Neutrophil (primary cell): ENCODE measurements around the gene STK16.
A peak's percentile ranks its signal among the peaks of the same experiment; 100 is the strongest.

Experiments used
- H3K27ac ChIP-seq: fragments of 200-600 bp; sonication (generic); 2 replicates; pipeline ENCODE4 v1.5.1; 2016; ENCODE audit warnings: mild to moderate bottlenecking, moderate library complexity
- H3K27me3 ChIP-seq: fragments of 200-600 bp; sonication (generic); 2 replicates; pipeline ENCODE4 v1.6.0; 2016; ENCODE audit warnings: mild to moderate bottlenecking
- H3K36me3 ChIP-seq: fragments of 200-600 bp; sonication (generic); 2 replicates; pipeline ENCODE4 v1.5.1; 2017
- H3K4me1 ChIP-seq, 2 experiments: fragments of 200-600 bp in 1 of 2; sonication (generic) in 1 of 2; 1 replicate in 1 of 2; 2 replicates in 1 of 2; pipeline versions ENCODE4 v1.5.1 to v1.6.1; 2013 to 2016; ENCODE audit warnings: low read depth in 1 of 2, low read length in 1 of 2, mild to moderate bottlenecking in 1 of 2, moderate library complexity in 1 of 2; ENCODE audit not compliant: control insufficient read depth in 1 of 2, insufficient read depth in 1 of 2
- H3K4me3 ChIP-seq, 2 experiments: fragments of 200-600 bp in 1 of 2; sonication (generic) in 1 of 2; 1 replicate in 1 of 2; 2 replicates in 1 of 2; pipeline ENCODE4 v1.5.1; 2013 to 2016; ENCODE audit warnings: low read depth in 1 of 2, low read length in 1 of 2, mild to moderate bottlenecking in 1 of 2, moderate library complexity in 1 of 2
- H3K9me3 ChIP-seq: fragments of 200-600 bp; sonication (generic); 2 replicates; pipeline ENCODE4 v1.5.1; 2016
- TF ChIP-seq, protein P1 (sequence below): fragments of 200-600 bp; sonication (generic); IDR thresholded peaks from 2 replicates; pipeline ENCODE4 v1.5.1; 2016; ENCODE audit warnings: antibody characterized with exemption

The STK16 gene

DNA sequence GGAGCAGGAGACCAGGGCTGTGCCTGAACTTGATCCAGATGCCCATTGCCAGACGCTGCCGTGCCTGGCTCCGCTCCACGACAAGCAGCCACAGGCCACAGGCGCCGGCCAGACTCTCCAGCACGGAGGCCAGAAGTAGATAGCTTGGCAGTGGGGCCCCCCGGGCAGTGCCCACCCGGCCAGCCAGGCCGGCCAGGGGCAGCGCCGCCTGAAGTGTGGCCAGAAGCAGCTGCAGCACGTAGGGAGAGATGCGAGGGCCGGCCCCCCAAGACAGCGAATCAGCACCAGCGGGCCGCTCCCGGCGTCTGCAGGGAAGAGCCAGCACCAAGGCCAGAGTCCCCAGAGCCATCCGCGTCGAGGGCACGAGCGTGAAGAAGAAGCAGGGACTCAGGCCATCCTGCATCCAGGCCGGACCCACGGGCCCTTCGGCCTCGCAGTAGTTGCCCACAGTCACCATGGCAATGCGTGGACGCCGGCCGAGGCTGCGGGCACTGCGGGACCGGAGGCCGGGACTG is 27.0 kb upstream of the STK16 start:
- H3K27me3 ChIP-seq: peaks cover 29% of the 10 kb centered on the region
- TF ChIP-seq, protein P1, sequence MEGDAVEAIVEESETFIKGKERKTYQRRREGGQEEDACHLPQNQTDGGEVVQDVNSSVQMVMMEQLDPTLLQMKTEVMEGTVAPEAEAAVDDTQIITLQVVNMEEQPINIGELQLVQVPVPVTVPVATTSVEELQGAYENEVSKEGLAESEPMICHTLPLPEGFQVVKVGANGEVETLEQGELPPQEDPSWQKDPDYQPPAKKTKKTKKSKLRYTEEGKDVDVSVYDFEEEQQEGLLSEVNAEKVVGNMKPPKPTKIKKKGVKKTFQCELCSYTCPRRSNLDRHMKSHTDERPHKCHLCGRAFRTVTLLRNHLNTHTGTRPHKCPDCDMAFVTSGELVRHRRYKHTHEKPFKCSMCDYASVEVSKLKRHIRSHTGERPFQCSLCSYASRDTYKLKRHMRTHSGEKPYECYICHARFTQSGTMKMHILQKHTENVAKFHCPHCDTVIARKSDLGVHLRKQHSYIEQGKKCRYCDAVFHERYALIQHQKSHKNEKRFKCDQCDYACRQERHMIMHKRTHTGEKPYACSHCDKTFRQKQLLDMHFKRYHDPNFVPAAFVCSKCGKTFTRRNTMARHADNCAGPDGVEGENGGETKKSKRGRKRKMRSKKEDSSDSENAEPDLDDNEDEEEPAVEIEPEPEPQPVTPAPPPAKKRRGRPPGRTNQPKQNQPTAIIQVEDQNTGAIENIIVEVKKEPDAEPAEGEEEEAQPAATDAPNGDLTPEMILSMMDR: no peak
- peaks cover 58% of the 10 kb centered on the region for H3K36me3 ChIP-seq
- no peaks in the 10 kb centered on the region for H3K9me3 ChIP-seq
- H3K4me3 ChIP-seq: peak overlapping the region; percentile 84 to 89
- peaks cover 44 to 46% of the 10 kb centered on the region in 2 experiments for H3K4me1 ChIP-seq
- H3K27ac ChIP-seq: peak overlapping the region; percentile 69

DNA sequence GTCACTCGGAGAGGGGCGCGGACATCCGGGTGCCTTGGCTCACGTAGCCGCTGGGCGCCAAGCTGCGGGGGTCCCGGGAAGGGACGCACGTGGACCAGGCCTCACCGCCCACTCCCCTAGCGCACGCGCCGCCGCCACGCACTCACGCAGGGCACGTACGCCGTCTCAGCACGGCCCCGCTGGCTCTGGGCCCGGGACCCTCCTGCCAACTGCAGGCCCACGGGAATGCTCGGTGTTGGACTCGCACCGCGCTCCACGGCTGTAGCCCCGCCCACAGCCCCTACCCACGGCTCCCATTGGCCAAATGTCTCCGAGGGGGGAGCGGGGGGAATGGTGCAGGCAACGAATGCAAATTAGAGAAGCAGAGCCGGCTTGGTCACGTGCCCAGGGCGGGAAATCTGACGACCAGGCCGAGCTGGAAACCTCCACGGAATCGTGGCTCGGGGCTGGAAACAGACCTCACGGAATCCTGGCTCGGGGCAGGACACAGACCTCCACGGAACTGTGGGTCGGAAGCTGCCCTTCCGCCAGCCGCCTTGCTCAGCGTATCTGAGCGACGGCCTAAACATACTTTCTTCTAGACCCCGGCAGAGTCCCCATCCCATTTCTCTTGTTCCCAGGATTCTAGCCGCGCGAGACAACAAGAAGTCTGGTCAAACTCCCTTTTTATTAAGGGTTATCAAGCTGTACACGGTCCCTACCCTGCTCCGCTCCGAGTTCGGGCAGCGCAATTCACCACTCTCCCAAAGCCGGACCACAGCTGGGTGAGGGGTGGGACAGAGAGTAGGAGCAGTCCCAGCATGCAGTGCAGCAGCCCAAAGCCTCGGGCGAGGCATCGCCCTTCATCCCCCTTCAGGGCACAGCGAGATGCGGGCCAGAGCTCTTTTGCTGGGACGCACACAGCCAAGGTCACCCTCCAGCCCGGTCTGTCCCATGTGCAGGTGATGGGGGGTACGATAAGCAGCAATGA is 26.3 kb upstream of the STK16 start, which contains the start of gene ABCB6:
ABCB6 (minus strand) TSS at position 227 of the 970 bp plus-strand sequence. CDS start 285 bp downstream, outside the sequence.
- H3K9me3 ChIP-seq: no peaks in the 10 kb centered on the region
- peaks cover 62% of the 10 kb centered on the region for H3K36me3 ChIP-seq
- H3K4me3 ChIP-seq: peak within 1 kb of the TSS; percentile 84 to 89
- peak within 1 kb of the TSS; percentile 69 for H3K27ac ChIP-seq
- H3K27me3 ChIP-seq: peaks cover 29% of the 10 kb centered on the region
- TF ChIP-seq, protein P1: peak; percentile 30
- peaks cover 43 to 45% of the 10 kb centered on the region in 2 experiments for H3K4me1 ChIP-seq

DNA sequence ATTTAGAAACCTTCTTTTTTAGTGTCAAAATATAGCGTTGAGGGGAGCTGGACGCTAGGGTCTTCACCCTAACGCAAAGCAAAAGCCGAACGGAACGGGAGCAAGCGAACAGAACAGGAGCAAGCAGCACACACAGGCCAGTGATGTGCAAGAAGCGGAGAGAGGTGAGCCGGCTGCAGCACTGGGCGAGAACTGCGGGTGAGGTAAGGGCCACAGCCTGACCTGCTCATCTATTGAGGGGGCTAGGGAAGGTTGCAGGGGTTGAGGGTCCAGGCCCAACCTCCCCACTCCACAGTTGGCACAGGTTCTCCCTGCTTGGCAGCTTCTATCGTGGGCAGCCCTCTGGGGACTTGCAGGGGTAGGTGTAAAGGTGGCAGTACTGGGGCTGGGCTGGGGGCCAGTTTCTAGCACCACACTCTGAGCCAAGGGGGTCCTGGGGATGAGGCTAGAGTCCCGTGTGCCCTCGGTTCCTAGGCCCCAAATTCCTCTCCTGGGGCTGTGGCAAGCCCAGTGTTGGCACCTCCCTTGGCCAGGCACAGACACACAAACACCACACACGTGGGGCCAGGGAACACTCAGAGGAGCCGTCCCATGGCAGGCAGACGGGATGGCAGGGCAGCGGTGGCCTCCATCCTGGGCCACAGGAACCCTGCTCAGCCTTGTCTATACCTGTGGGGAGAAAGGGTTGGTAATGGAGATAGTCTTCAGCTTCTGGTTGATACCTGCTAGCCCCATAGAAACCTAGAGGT is 25.3 kb upstream of the STK16 start:
- Histone ChIP-seq H3K9me3 (no peaks in the 10 kb centered on the region), H3K27me3 (peaks cover 29% of the 10 kb centered on the region), H3K36me3 (peaks cover 64% of the 10 kb centered on the region), H3K4me3 (no peak overlapping the region), H3K4me1 (peaks cover 53 to 55% of the 10 kb centered on the region in 2 experiments), H3K27ac (no peak overlapping the region)
- TF ChIP-seq, protein P1: no peak

DNA sequence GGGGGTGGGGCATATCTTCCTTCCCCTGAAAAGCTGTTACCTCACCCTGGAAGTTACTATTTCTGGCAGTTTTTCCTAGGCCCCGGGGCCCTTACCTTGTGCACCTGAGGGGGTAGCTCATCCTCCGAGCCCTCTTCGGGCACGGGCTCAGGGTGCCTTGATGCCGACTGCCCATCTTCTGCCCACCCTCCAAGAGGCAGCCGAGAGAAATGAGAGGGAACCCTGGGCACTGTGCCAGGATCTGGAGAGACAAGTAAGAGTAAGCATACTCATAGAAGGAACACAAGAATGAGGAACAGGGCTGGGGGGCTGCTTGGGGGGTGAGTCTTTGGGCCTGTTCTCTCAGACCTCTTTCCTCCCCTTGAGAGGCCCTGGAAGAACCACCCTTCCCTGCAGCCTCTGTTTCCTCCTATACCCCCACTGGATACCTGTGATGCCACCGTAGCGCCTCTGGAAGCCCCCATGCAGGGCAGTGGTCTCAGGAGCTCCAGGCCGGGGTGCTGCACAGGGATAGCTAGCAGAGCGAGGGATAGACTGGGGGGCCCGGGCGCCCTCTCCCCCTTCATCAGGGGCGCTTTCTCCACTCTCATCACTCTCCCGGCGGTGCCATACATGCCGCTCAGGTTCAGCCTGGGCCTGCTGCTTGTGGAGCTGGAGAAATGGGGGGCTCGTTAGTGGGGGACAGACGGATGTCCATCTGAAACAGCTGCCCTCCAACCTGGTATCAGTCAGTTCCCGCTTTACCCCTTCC is 24.5 kb upstream of the STK16 start:
- Histone ChIP-seq H3K27ac (no peak overlapping the region), H3K9me3 (no peaks in the 10 kb centered on the region), H3K4me3 (no peak overlapping the region), H3K27me3 (peaks cover 24% of the 10 kb centered on the region), H3K4me1 (peaks cover 61 to 63% of the 10 kb centered on the region in 2 experiments), H3K36me3 (peaks cover 66% of the 10 kb centered on the region)
- TF ChIP-seq, protein P1: no peak
